AG09309 (cell line): ENCODE measurements around the gene ZNF385B.
"Not testable (repeated sequence)": the region's sequence is repeated elsewhere in the genome, so short reads cannot be mapped to it uniquely, and the experiment has no call there.

Source experiments
- DNase-seq: peaks from one replicate; pipeline ENCODE4 v3.0.0-alpha.2; 2010; ENCODE audit warnings: low read depth
- H3K4me3 ChIP-seq: 2 replicates; pipeline ENCODE4 v1.5.1; 2011; ENCODE audit warnings: mild to moderate bottlenecking, low read depth, low read length, moderate library complexity; ENCODE audit not compliant: control insufficient read depth
- CTCF ChIP-seq: IDR thresholded peaks from 2 replicates; pipeline ENCODE4 v1.5.1; 2011; ENCODE audit warnings: mild to moderate bottlenecking, low read depth, low read length, inconsistent platforms; ENCODE audit not compliant: insufficient read depth, control insufficient read depth; ENCODE audit errors: missing control alignments

Gene ZNF385B

GRCh38 chr2:179645047-179645446 is 216.4 kb downstream of the ZNF385B start:
- TF ChIP-seq CTCF: no peak
- no peak overlapping the region for H3K4me3 ChIP-seq
- no peak for DNase-seq

GRCh38 chr2:179642462-179642861 is 218.9 kb downstream of the ZNF385B start:
- no peak for DNase-seq

DNA sequence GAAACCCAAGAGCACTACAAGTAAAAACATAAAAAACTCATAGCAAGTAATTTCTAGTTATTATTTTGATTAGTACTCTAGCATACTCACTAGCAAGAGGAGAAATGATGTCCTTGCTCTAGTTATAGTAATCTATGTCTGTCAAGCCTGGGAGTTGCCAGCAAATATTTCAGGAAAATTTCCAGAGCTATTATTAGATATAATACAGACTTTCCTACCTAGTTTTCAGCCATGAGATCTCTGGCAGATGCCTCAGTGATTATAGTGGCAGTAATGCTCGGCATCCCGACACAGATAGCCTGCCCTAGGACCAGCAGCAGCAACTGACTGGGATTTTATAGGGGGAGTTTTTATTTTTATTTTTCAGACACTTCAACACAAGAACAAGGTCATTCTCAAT is 224.4 kb downstream of the ZNF385B start:
- TF ChIP-seq CTCF: no peak
- no peak for DNase-seq
- H3K4me3 ChIP-seq: no peak overlapping the region

More at GRCh38 chr2:179642462-179642861, 218.9 kb downstream of the ZNF385B start:
- TF ChIP-seq CTCF: no peak
- no peak overlapping the region for H3K4me3 ChIP-seq

GRCh38 chr2:179636100-179636980 is 225.1 kb downstream of the ZNF385B start:
- no peak for TF ChIP-seq CTCF
- H3K4me3 ChIP-seq: no peak overlapping the region
- no peak for DNase-seq

DNA sequence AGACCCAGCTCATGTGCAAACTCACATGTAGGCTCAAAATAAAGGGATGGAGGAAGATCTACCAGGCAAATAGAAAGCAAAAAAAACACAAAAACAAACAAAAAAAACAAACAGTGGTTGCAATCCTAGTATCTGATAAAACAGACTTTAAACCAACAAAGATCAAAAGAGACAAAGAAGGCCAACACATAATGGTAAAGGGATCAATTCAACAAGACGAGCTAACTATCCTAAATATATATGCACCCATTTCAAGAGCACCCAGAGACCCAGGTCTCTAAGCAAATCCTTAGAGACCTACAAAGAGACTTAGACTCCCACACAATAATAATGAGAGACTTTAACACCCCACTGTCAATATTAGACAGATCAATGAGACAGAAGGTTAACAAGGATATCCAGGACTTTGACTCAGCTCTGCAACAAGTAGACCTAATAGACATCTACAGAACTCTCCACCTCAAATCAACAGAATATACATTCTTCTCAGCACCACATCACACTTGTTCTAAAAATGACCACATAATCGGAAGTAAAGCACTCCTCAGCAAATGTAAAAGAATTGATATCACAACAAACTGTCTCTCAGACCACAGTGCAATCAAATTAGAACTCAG is 229.5 kb downstream of the ZNF385B start:
- not testable (repeated sequence) for H3K4me3 ChIP-seq, DNase-seq

DNA sequence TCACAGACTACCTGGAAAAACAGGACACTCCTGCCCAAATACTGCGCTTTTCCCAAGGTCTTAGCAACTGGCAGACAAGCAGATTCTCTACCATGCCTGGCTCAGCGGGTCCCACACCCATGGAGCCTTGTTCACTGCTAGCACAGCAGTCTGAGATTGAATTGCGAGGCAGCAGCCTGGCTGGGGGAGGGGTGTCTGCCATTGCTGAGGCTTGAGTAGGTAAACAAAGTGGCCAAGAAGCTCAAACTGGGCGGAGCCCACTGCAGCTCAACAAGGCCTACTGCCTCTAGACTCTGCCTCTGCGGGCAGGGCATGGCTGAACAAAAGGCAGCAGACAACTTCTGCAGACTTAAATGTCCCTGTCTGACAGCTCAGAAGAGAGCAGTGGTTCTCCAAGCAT is 231.6 kb downstream of the ZNF385B start:
- DNase-seq, H3K4me3 ChIP-seq: not testable (repeated sequence)

- no peak overlapping the region for H3K4me3 ChIP-seq
- DNase-seq: no peak
- TF ChIP-seq CTCF: no peak
Measured at GRCh38 chr2:179626261-179626660, 235.2 kb downstream of the ZNF385B start.
